ENCODE results near the gene TANGO6.
"Not testable (repeated sequence)": the region's sequence is repeated elsewhere in the genome, so short reads cannot be mapped to it uniquely, and the experiment has no call there.

The TANGO6 gene

DNA sequence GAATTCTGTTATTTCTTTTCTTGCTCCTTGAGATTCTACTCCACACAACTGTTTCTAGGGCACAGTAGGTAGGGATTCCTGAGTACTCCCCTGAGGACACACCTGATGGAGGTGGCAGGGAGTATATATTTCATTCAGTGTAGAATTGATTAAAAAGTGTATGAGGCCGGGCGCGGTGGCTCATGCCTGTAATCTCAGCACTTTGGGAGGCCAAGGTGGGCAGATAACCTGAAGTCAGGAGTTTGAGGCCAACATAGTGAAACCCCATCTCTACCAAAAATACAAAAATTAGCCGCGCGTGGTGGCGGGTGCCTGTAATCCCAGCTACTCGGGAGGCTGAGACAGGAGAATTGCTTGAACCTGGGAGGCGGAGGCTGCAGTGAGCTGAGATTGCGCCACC, 283.5 kb downstream of the TANGO6 start:
- DNase-seq: not testable (repeated sequence)

DNA sequence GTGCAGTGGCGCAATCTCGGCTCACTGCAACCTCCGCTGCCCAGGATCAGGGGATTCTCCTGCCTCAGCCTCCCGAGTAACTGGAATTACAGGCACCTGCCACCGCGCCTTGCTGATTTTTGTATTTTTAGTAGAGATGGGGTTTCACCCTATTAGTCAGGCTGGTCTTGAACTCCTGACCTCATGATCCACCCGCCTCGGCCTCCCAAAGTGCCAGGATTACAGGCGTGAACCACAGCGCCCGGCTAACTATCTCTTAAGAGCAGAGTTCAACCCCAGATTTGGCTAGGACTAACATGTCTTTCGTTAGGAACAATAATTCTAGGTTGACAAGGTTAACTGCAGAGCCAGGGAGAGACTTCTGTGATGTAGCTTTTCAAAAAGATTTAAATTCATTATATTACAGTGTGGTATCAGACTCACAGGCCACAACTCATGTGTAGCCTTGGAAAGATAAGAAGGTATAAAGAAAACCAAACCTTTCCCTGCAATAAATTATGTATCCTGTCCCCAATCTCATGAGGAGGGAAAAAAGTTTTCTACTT, 284.7 kb downstream of the TANGO6 start:
- DNase-seq: no peak

DNA sequence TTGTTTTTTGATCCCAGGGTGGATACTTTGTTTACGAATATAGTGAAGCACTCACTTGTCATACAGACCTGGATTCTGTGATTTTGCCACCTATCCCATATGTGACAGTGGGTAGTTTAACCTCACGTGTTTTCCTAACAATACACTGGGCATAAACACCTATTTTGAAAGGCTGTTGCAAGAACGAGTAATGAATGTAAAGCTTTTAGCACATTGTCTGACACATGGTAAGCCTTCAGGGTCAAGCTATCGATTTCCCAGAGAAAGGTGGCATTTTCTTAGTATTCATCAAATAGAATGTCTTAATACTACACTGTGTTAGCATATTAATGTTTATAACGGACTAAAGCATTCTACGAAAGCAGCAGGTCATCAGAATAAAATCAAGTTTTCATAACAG, 287.1 kb downstream of the TANGO6 start:
- no peak for DNase-seq

DNA sequence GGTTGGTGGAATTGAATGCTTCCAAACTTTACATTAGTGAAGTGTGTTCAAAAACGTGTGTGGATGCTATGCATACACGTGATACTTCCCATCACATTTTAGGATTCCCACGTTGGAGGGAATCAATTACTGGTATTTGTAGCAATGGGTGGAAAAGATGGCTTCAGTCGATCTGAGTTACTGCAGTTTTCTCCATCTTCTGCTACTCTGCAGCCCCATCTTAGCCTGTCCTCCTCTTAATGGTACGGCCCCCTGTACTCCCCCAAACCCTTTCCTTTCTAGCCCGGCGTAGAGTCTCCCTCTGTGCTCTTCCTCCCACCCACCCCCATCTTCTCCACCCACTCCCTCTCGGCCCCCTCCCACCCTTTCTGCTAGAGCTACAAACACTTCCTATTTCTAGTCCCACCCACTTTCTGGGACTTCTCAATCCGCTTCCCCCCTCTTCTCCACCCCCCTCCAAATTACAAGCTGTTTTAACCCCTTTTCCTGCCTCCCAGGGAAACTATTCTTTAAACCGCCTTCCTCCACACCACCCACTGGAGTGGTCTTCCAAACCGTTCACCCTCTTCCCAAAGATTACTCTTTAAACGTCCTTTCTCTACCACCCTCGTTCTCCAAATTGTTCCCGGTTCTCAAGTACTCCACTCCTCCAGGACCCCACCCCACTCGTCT, 288.0 kb downstream of the TANGO6 start:
- no peak for DNase-seq

DNA sequence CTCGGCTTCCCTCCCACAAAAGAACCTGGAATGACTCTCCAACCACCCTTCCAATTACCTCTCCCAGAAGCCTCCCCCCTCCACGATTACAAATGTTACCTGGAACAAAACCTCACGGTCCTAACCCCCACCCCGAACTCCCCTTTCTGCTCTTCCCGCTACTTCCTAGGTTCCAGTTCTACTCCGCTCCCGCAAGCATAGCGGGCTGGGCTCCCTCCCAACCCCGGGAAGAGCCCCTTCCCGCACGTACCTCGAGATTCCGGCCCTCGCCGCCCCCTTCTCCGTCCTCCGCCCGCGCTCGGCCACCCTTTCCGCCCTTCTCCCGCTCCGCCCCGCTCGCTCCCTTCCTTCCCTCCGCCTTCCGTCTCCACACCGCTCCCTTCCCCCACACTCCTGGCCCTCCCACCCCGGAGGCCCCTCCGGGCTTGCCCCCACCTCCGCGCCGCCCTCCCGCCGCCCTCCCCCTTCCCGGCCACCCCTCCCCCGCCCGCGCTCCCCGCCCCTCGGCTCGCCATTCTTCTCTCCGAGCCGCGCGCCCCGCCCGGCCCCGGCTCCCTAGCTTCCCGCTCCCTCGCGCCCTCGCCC, 288.6 kb downstream of the TANGO6 start:
- DNase-seq: peak; percentile 42

DNA sequence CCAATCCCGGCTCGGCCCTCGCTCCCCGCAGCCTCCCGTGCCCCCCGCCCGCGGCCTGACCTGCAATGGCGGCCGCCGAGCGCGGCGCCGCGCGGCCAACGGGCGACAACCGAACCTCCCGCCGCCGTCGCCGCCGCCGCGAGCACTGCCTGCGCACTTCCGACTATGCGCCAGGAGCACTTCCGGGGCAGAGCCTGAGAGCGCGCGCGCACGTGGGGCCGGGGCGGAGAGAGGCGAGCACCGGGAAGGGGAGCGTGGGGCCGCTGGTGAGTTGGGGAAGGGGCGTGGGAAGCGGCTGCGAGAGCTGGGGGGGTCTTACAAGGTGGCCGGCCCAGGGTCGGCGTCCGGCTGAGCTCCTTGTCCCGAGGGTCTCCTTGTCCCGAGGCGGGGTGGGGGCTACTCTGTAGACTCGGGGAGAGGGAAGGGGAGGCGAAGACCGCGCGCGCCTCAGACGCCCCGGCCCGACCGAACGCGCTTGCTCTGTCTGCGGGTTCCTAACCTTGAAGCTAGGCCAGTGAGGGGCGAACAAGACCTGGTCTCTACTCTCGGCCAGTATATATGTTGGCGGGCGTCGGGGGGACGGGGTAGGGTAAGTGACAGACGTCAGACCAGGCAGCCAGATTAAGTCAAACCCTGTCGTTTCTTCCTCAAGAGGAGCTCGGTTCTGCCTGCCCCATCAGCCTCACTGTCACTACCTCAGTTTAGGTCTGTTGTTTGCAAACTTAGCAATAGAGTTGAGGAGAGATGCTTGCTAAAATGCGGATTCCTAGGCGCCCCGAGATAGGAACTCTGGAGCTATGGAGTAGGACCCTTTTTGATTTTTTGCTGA, 289.3 kb downstream of the TANGO6 start, which contains the start of the genes CHTF8 and UTP4:
Gene CHTF8, minus strand, starts transcription at position 165 of the 829 bp plus-strand sequence. CDS start 11,130 bp downstream, outside the sequence.
Gene UTP4, plus strand, starts transcription at position 226 of the 829 bp plus-strand sequence. CDS start 811 bp downstream, outside the sequence.
- DNase-seq: peak; percentile 39

DNA sequence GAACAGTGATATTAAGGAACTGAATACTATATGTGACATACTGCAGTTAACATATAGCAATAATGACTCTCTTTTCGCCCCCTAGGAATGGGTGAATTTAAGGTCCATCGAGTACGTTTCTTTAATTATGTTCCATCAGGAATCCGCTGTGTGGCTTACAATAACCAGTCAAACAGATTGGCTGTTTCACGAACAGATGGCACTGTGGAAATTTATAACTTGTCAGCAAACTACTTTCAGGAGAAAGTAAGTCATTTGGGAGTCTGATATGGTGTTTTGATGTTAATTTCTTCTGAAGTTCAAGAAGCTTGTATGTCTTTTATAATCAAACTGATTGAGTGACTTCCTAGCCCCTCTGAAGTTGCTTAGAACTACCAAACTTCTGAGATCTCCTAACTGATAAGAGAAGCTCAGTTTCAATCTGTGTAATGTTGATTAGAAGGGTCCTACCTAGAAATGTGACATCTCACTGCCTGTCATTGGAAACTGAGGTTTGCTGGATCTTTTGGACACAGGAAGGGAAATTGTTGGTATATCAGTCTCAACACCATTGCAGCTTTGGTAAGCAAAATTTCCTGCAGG, 290.1 kb downstream of the TANGO6 start:
- no peak for DNase-seq
